Keratinocyte (primary cell): ENCODE data around the gene PCBD1. TPM values are rescaled to one million over a fixed set of nuclear protein-coding genes. Genes with fewer than 3 reads are reported as not detected.

Experiments
- DNase-seq: peaks from one replicate; pipeline ENCODE4 v3.0.0-alpha.2; 2011; ENCODE audit warnings: low read depth, missing footprints, low spot score
- FAIRE-seq: peaks from 2 replicates; lab custom pipeline; 2011; peaks lifted over from hg19 to GRCh38; lab: Jason Lieb, UNC
- H2AFZ ChIP-seq: 2 replicates; pipeline ENCODE4 v1.6.0; 2012; ENCODE audit warnings: low read length, control low read depth, inconsistent platforms; ENCODE audit not compliant: control insufficient read depth
- H3K27ac ChIP-seq: 2 replicates; pipeline ENCODE4 v1.5.1; 2011; ENCODE audit warnings: low read length; ENCODE audit not compliant: control insufficient read depth, insufficient read depth
- H3K27me3 ChIP-seq: 3 replicates; pipeline ENCODE4 v1.6.0; 2011; ENCODE audit warnings: low read length; ENCODE audit not compliant: control insufficient read depth, insufficient read depth; ENCODE audit errors: extremely low read depth
- H3K36me3 ChIP-seq, 2 experiments: 2 replicates in 1 of 2; 3 replicates in 1 of 2; pipeline ENCODE4 v1.5.1; 2011; ENCODE audit warnings: low read length in 2 of 2, mild to moderate bottlenecking in 1 of 2; ENCODE audit not compliant: control insufficient read depth in 2 of 2, insufficient read depth in 2 of 2; ENCODE audit errors: extremely low read depth in 1 of 2
- H3K4me1 ChIP-seq: 3 replicates; pipeline ENCODE4 v1.5.1; 2011; ENCODE audit warnings: low read length; ENCODE audit not compliant: control insufficient read depth, insufficient read depth; ENCODE audit errors: extremely low read depth
- H3K4me2 ChIP-seq: 3 replicates; pipeline ENCODE4 v1.6.0; 2011; ENCODE audit warnings: low read depth, low read length; ENCODE audit not compliant: control insufficient read depth, insufficient read depth; ENCODE audit errors: extremely low read depth
- H3K4me3 ChIP-seq, 3 experiments: fragments of 200-600 bp in 1 of 3; sonication (generic) in 1 of 3; 2 replicates in 2 of 3; 3 replicates in 1 of 3; pipeline ENCODE4 v1.5.1; 2011 to 2016; ENCODE audit warnings: low read length in 3 of 3, mild to moderate bottlenecking in 3 of 3, control low read depth in 2 of 3, inconsistent platforms in 1 of 3, low read depth in 1 of 3, mixed read lengths in 1 of 3, mixed run types in 1 of 3, moderate library complexity in 1 of 3; ENCODE audit not compliant: control insufficient read depth in 2 of 3, insufficient read depth in 2 of 3; ENCODE audit errors: extremely low read depth in 1 of 3
- H3K79me2 ChIP-seq: 2 replicates; pipeline ENCODE4 v1.6.0; 2012; ENCODE audit warnings: low read length; ENCODE audit not compliant: control insufficient read depth, insufficient read depth
- H3K9ac ChIP-seq: 3 replicates; pipeline ENCODE4 v1.6.0; 2011; ENCODE audit warnings: low read length; ENCODE audit not compliant: control insufficient read depth, insufficient read depth; ENCODE audit errors: extremely low read depth
- H3K9me1 ChIP-seq: 3 replicates; pipeline ENCODE4 v1.6.0; 2011; ENCODE audit warnings: low read length; ENCODE audit not compliant: control insufficient read depth, insufficient read depth; ENCODE audit errors: extremely low read depth
- H3K9me3 ChIP-seq: 2 replicates; pipeline ENCODE4 v1.5.1; 2012; ENCODE audit warnings: low read depth, low read length; ENCODE audit not compliant: control insufficient read depth
- H4K20me1 ChIP-seq: 3 replicates; pipeline ENCODE4 v1.6.0; 2011; ENCODE audit warnings: low read length; ENCODE audit not compliant: control insufficient read depth, insufficient read depth; ENCODE audit errors: extremely low read depth
- EZH2 ChIP-seq: IDR thresholded peaks from one replicate; pipeline ENCODE4 v1.6.1; 2012; ENCODE audit warnings: inconsistent platforms, mild to moderate bottlenecking, low read length, moderate library complexity
- dilution Hi-C: fragments of 300-500 bp; cut with MboI; formaldehyde crosslinking; loops from one replicate; pipeline ENCODE4 v1.7.0; 2020; ENCODE audit warnings: low sequenced_read_pairs; ENCODE audit not compliant: extremely low pct_ligation_motif_present
- polyA plus RNA-seq, 5 experiments: library from polyadenylated mRNA; depleted of rRNA in 3 of 5; stranded (reverse) in 3 of 5; stranded (forward) in 1 of 5; unstranded in 1 of 5; fragments of >200 nt; gene quantifications; 1 replicate in 1 of 5; 2 replicates in 3 of 5; 3 replicates in 1 of 5; pipeline versions ENCODE4 v1.2.1 to v1.2.3, GENCODE V29; 2011 to 2012; ENCODE audit warnings: missing spikeins in 2 of 5, low read depth in 1 of 5, low replicate concordance in 1 of 5
- TF ChIP-seq, protein P1 (sequence below), 3 experiments: IDR thresholded peaks in 1 of 3; conservative IDR thresholded peaks in 1 of 3; optimal IDR thresholded peaks in 1 of 3; 2 replicates in 2 of 3; 3 replicates in 1 of 3; pipeline versions ENCODE3 to v1.5.1; 2011; ENCODE audit warnings: low read length in 3 of 3, mild to moderate bottlenecking in 3 of 3, moderate library complexity in 2 of 3, control low read depth in 1 of 3, inconsistent platforms in 1 of 3; ENCODE audit not compliant: insufficient read depth in 2 of 3; ENCODE audit errors: extremely low read depth in 1 of 3

Gene PCBD1
- polyA plus RNA-seq, 1 donor (not counting 4 experiments of a cell fraction or from before 2014, with no cell fraction given), result 41.5 TPM

DNA sequence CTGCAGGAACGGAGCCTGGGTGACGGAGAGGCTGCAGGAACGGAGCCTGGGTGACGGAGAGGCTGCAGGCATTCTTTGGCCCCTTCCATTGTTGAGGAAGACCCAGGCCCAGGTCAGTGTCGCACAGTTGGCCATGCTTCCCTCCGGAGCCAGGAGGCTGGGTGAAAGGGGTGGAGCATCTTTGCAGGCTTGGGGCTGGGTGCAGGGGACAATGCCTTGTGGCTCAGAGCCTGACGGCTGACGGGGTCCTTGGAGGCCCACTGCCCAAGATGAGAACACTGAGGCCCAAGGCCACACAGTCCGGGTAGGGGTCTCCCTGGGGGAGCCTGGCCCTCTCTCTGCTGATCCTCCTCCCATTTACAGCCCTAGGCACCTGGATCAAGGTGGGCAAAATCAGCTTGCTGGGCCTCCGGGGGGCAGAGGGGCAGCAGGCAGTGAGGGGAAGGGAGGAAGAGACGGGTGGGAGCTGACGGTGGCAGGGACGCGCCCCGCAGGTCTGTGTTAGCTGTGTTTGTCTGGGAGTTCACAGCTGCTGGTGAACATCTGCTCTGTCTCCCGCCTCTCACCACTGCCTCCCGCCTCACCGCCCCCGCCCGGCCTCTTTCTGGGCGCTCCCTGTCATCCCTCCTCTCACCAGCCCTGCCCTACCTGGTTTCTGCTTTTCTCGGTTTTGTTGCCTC is 30.6 kb upstream of the PCBD1 start:
- Histone ChIP-seq H3K27me3 (peaks cover 22% of the 10 kb centered on the region), H4K20me1 (no peaks in the 10 kb centered on the region), H3K27ac (no peak overlapping the region), H3K4me3 (no peak overlapping the region), H3K36me3 (no peaks in the 10 kb centered on the region), H3K9me1 (no peaks in the 10 kb centered on the region), H3K4me1 (no peaks in the 10 kb centered on the region), H3K9ac (no peak overlapping the region), H3K4me2 (no peak overlapping the region), H3K79me2 (no peaks in the 10 kb centered on the region), H3K9me3 (no peaks in the 10 kb centered on the region), H2AFZ (no peak overlapping the region)
- DNase-seq (no peak), FAIRE-seq (no peak)
- dilution Hi-C loops, result no loop called here
- TF ChIP-seq, protein P1, sequence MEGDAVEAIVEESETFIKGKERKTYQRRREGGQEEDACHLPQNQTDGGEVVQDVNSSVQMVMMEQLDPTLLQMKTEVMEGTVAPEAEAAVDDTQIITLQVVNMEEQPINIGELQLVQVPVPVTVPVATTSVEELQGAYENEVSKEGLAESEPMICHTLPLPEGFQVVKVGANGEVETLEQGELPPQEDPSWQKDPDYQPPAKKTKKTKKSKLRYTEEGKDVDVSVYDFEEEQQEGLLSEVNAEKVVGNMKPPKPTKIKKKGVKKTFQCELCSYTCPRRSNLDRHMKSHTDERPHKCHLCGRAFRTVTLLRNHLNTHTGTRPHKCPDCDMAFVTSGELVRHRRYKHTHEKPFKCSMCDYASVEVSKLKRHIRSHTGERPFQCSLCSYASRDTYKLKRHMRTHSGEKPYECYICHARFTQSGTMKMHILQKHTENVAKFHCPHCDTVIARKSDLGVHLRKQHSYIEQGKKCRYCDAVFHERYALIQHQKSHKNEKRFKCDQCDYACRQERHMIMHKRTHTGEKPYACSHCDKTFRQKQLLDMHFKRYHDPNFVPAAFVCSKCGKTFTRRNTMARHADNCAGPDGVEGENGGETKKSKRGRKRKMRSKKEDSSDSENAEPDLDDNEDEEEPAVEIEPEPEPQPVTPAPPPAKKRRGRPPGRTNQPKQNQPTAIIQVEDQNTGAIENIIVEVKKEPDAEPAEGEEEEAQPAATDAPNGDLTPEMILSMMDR (optimal IDR thresholded peaks at IDR 0.05 in 1 of 3, IDR thresholded peaks at IDR 0.05 in 1 of 3, conservative IDR thresholded peaks at IDR 0.05 in 1 of 3; ENCODE audit: extremely low read depth in 1 of 3, insufficient read depth in 2 of 3, low read length in 3 of 3), result no peak
- no peak for TF ChIP-seq EZH2

DNA sequence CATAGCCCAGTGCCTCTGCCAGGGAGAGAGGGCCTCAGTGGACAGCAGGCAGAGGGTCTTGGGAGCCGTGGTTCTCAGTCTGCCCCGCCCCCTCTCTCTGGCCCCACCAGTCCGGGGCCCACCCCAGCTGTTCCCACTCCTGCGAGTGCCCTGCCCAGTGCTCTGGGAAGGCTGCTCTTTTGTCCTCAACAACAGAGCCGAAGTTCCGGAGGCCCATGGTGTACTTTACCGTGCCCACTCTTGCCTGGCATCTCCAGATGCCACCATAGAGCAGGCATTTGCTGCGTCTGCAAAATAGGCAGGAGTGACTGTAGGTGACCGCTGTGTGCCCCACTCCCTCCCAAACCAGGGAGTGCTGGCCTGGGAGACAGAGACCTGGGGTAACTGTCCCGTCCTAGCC is 29.3 kb upstream of the PCBD1 start:
- dilution Hi-C loops, result no loop called here
- Histone ChIP-seq H3K27me3 (peaks cover 29% of the 10 kb centered on the region), H3K79me2 (no peaks in the 10 kb centered on the region)

More for the DNA sequence above, 29.3 kb upstream of the PCBD1 start:
- DNase-seq, result no peak
- no peak overlapping the region for H3K4me3 ChIP-seq
- no peak overlapping the region for H3K4me2 ChIP-seq
- no peak overlapping the region for H3K9ac ChIP-seq
- no peaks in the 10 kb centered on the region for H4K20me1 ChIP-seq
- H3K36me3 ChIP-seq, result no peaks in the 10 kb centered on the region
- TF ChIP-seq, protein P1 (optimal IDR thresholded peaks at IDR 0.05 in 1 of 3, IDR thresholded peaks at IDR 0.05 in 1 of 3, conservative IDR thresholded peaks at IDR 0.05 in 1 of 3; ENCODE audit: extremely low read depth in 1 of 3, insufficient read depth in 2 of 3, low read length in 3 of 3), result no peak
- TF ChIP-seq EZH2, result no peak
- no peaks in the 10 kb centered on the region for H3K9me3 ChIP-seq
- H3K9me1 ChIP-seq, result no peaks in the 10 kb centered on the region
- no peak for FAIRE-seq
- no peaks in the 10 kb centered on the region for H3K4me1 ChIP-seq
- no peak overlapping the region for H2AFZ ChIP-seq
- H3K27ac ChIP-seq, result no peak overlapping the region
